DOHH2 (cell line): ENCODE results near the gene RORC.

ENCODE experiments used
- CTCF ChIP-seq: fragments of 200-600 bp; sonication (generic); IDR thresholded peaks from one replicate; pipeline ENCODE4 v1.5.1; 2014; ENCODE audit warnings: antibody characterized with exemption, mild to moderate bottlenecking, low read depth, low read length; ENCODE audit not compliant: poor library complexity, severe bottlenecking
- EZH2phosphoT487 ChIP-seq: fragments of 200-600 bp; sonication (generic); IDR thresholded peaks from 2 replicates; pipeline ENCODE4 v1.6.1; 2017; ENCODE audit warnings: borderline replicate concordance, mild to moderate bottlenecking, antibody characterized with exemption, low read length, moderate library complexity, mixed read lengths

DNA sequence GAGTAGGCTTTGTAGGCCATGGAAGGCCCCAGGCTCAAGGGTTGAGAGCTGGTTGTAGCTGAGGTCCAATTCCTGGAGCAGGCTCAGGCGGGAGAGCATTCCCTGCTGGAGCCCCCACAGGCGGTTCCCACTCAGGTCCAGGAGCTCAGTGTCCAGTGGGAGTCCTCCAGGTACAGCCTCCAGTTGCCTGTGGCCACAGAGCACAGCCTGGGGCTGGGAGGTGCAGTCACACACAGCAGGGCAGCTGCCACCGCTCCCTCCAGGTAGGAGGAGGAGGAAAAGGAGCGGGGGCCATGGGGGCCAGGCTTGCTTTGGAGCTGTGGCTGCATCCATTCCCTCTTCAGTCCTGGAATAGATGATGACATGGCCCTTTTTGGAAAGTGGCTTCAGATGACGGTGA lies 29.2 kb downstream of the RORC start:
- TF ChIP-seq CTCF (no peak), EZH2phosphoT487 (no peak)
